Ecto neural progenitor cell (in vitro differentiated cells): ENCODE results near the gene MYH11.
A peak's percentile ranks its signal among the peaks of the same experiment; 100 is the strongest.
"Not testable (repeated sequence)": the region's sequence is repeated elsewhere in the genome, so short reads cannot be mapped to it uniquely, and the experiment has no call there.

Experiments used
- DNase-seq: peaks from one replicate; pipeline ENCODE4 v3.0.0-alpha.2; 2018; ENCODE audit warnings: low spot score

The MYH11 gene

GRCh38 chr16:15876503-15876902 is 19.7 kb upstream of the MYH11 start:
- DNase-seq, result no peak

GRCh38 chr16:15874745-15875314 is 18.0 kb upstream of the MYH11 start:
- DNase-seq, result no peak

GRCh38 chr16:15873737-15874136 is 16.9 kb upstream of the MYH11 start:
- no peak for DNase-seq

- no peak for DNase-seq
These were observed 16.5 kb upstream of the MYH11 start for GRCh38 chr16:15873301-15873700.

- no peak for DNase-seq
These were observed 13.2 kb upstream of the MYH11 start for GRCh38 chr16:15870011-15870410.

- no peak for DNase-seq
These were observed 9.6 kb upstream of the MYH11 start for GRCh38 chr16:15866451-15866850.

GRCh38 chr16:15865742-15866141 is 8.9 kb upstream of the MYH11 start:
- no peak for DNase-seq

- no peak for DNase-seq
These were observed 8.1 kb upstream of the MYH11 start for GRCh38 chr16:15864939-15865338.

- DNase-seq, result no peak
These were observed 5.2 kb upstream of the MYH11 start for GRCh38 chr16:15861996-15862395.

GRCh38 chr16:15858921-15859668 is 2.3 kb upstream of the MYH11 start:
- no peak for DNase-seq

- peak; percentile 75 for DNase-seq
These were observed 1.1 kb upstream of the MYH11 start for GRCh38 chr16:15857724-15858560.

GRCh38 chr16:15856182-15856581 is 646 bp downstream of the MYH11 start:
- no peak for DNase-seq

GRCh38 chr16:15855704-15856003 is 1.2 kb downstream of the MYH11 start:
- DNase-seq, result no peak

GRCh38 chr16:15854906-15855703 is 1.7 kb downstream of the MYH11 start:
- DNase-seq, result no peak

GRCh38 chr16:15854061-15854460 is 2.8 kb downstream of the MYH11 start:
- DNase-seq, result no peak

- DNase-seq, result no peak
These were observed 3.8 kb downstream of the MYH11 start for GRCh38 chr16:15853021-15853420.

- not testable (repeated sequence) for DNase-seq
These were observed 6.3 kb downstream of the MYH11 start for GRCh38 chr16:15850555-15850954.

- DNase-seq, result no peak
These were observed 7.4 kb downstream of the MYH11 start for GRCh38 chr16:15849209-15849981.

GRCh38 chr16:15847611-15848175 is 9.1 kb downstream of the MYH11 start:
- no peak for DNase-seq

GRCh38 chr16:15846510-15846909 is 10.3 kb downstream of the MYH11 start:
- DNase-seq, result no peak

GRCh38 chr16:15843635-15844279 is 13.1 kb downstream of the MYH11 start:
- DNase-seq, result no peak
